Right cardiac atrium (tissue), 5 donors: ENCODE results near the gene TTC19. TPM values are rescaled to one million over a fixed set of nuclear protein-coding genes. Genes with fewer than 3 reads are reported as not detected.
"Not testable (repeated sequence)": the region's sequence is repeated elsewhere in the genome, so short reads cannot be mapped to it uniquely, and the experiment has no call there.

Source experiments
- ATAC-seq, 2 donors: fragments of 200-7000 bp; cut with Tn5 transposase; one replicate each; pipeline versions ENCODE4 v1.8.0 to v1.9.1; 2020; ENCODE audit warnings: moderate library complexity in 2 of 2, mild to moderate bottlenecking in 1 of 2
- DNase-seq, 3 donors: peaks; one replicate each; pipeline ENCODE4 v3.0.0-alpha.2; 2020
- H3K27ac ChIP-seq: one replicate; pipeline ENCODE4 v1.5.1; 2013; ENCODE audit warnings: mild to moderate bottlenecking, low read length, control low read depth, moderate library complexity
- H3K27me3 ChIP-seq: one replicate; pipeline ENCODE4 v1.6.1; 2013; ENCODE audit not compliant: control insufficient read depth, insufficient read depth
- H3K4me1 ChIP-seq: one replicate; pipeline ENCODE4 v1.6.1; 2013; ENCODE audit warnings: low read length; ENCODE audit not compliant: control insufficient read depth, insufficient read depth
- H3K4me3 ChIP-seq: one replicate; pipeline ENCODE4 v1.5.1; 2013; ENCODE audit warnings: low read length, control low read depth
- H3K9me3 ChIP-seq: one replicate; pipeline ENCODE4 v1.6.1; 2013; ENCODE audit warnings: low read length; ENCODE audit not compliant: control insufficient read depth
- WGBS: extraction: QIAGEN DNeasy Blood & Tissue Kit; methylation state at CpG from one replicate; pipeline ENCODE4 v1.1.7; 2013; 5-methylcytosine and 5-hydroxymethylcytosine counted together
- intact Hi-C, 4 donors: fragments of 100-400 bp; cut with DNase I; formaldehyde crosslinking; loops; one replicate each; pipeline versions ENCODE4 v1.11.0 to v1.14.0; 2022 to 2023
- polyA plus RNA-seq: library from polyadenylated mRNA; stranded (reverse); fragments of 200-250 nt; gene quantifications from one replicate; pipeline ENCODE4 v1.2.3, GENCODE V29; 2013
- total RNA-seq, 4 donors: library from RNA; stranded (reverse); fragmentation: NEBNext Ultra II Directional; extraction: Animal tissue kit (Norgen Biotek cat#: 25700); gene quantifications; one replicate each; pipeline ENCODE4 v1.2.1, GENCODE V29; 2021
- donor health status: healthy with polysubstance abuse.
- donor health status: DM: no; HTN: yes; CAD: no.
- donor health status: DM: no; HTN: no; CAD: no.
- donor health status: DM: no; HTN: yes; CAD: no; lungs with severe emphysema.
- donor health status: DM: yes; HTN: yes; CAD: no.

Gene TTC19
- total and polyA plus RNA-seq, 5 donors, result 17.1 to 31.8 (median 26.2) TPM

GRCh38 chr17:16036261-16036660 is 36.6 kb downstream of the TTC19 start:
- H3K27ac ChIP-seq, result no peak overlapping the region
- no peaks in the 10 kb centered on the region for H3K27me3 ChIP-seq
- H3K4me1 ChIP-seq, result no peaks in the 10 kb centered on the region
- 97% methylated on average over 2 of the region's 2 CpGs for WGBS
- ATAC-seq (no peak), DNase-seq (no peak)
- no peaks in the 10 kb centered on the region for H3K9me3 ChIP-seq
- no peak overlapping the region for H3K4me3 ChIP-seq
- intact Hi-C loops, result no loop called here

GRCh38 chr17:16037636-16038035 is 38.0 kb downstream of the TTC19 start:
- Histone ChIP-seq H3K9me3 (no peaks in the 10 kb centered on the region), H3K27me3 (no peaks in the 10 kb centered on the region), H3K4me3 (no peak overlapping the region), H3K27ac (no peak overlapping the region), H3K4me1 (no peaks in the 10 kb centered on the region)
- DNase-seq (no peak), ATAC-seq (no peak)
- intact Hi-C loops, result no loop called here

- H3K27me3 ChIP-seq, result no peaks in the 10 kb centered on the region
- intact Hi-C loops, result no loop called here
- no peaks in the 10 kb centered on the region for H3K9me3 ChIP-seq
- H3K4me1 ChIP-seq, result no peaks in the 10 kb centered on the region
- H3K4me3 ChIP-seq, result no peak overlapping the region
- 79% methylated on average over 4 of the region's 4 CpGs for whole genome bisulfite sequencing
- ATAC-seq (peak; percentile 61 to 81), DNase-seq (no peak)
- H3K27ac ChIP-seq, result no peak overlapping the region
These were observed 41.2 kb downstream of the TTC19 start for GRCh38 chr17:16040710-16041251.

GRCh38 chr17:16044487-16044886 is 44.9 kb downstream of the TTC19 start:
- ATAC-seq (no peak), DNase-seq (no peak)
- Histone ChIP-seq H3K4me3 (no peak overlapping the region), H3K4me1 (no peaks in the 10 kb centered on the region), H3K27ac (no peak overlapping the region), H3K27me3 (no peaks in the 10 kb centered on the region), H3K9me3 (no peaks in the 10 kb centered on the region)
- intact Hi-C loops, result no loop called here
- WGBS, result 92% methylated on average over 10 of the region's 10 CpGs

- DNase-seq (no peak), ATAC-seq (no peak)
- no peak overlapping the region for H3K27ac ChIP-seq
- no peaks in the 10 kb centered on the region for H3K27me3 ChIP-seq
- H3K4me3 ChIP-seq, result no peak overlapping the region
- no peaks in the 10 kb centered on the region for H3K9me3 ChIP-seq
- no peaks in the 10 kb centered on the region for H3K4me1 ChIP-seq
- intact Hi-C loops, result no loop called here
- WGBS, result 91% methylated on average over 3 of the region's 3 CpGs
These were observed 47.3 kb downstream of the TTC19 start for GRCh38 chr17:16046966-16047365.

- peak in 1 of 3 donors; percentile 58 for DNase-seq
- ATAC-seq, result peak in 1 of 2 donors; percentile 43
- H3K27ac ChIP-seq, result no peak overlapping the region
- H3K4me3 ChIP-seq, result no peak overlapping the region
- 84% methylated on average over 14 of the region's 14 CpGs for WGBS
- no peaks in the 10 kb centered on the region for H3K4me1 ChIP-seq
- H3K27me3 ChIP-seq, result no peaks in the 10 kb centered on the region
- no peaks in the 10 kb centered on the region for H3K9me3 ChIP-seq
- intact Hi-C loops, result no loop called here
These were observed 49.3 kb downstream of the TTC19 start for GRCh38 chr17:16048811-16049449.

- H3K27ac ChIP-seq, result no peak overlapping the region
- intact Hi-C loops, result no loop called here
- no peak for DNase-seq
- WGBS, result 97% methylated on average over 6 of the region's 6 CpGs
- H3K9me3 ChIP-seq, result no peaks in the 10 kb centered on the region
- no peak overlapping the region for H3K4me3 ChIP-seq
- H3K4me1 ChIP-seq, result no peaks in the 10 kb centered on the region
- no peak for ATAC-seq
- H3K27me3 ChIP-seq, result no peaks in the 10 kb centered on the region
These were observed 51.2 kb downstream of the TTC19 start for GRCh38 chr17:16050844-16051243.

- ATAC-seq, result no peak
These were observed 52.9 kb downstream of the TTC19 start for GRCh38 chr17:16052486-16052885.

GRCh38 chr17:16055139-16055538 is 55.5 kb downstream of the TTC19 start:
- H3K4me3 ChIP-seq, H3K27ac ChIP-seq, intact Hi-C loops, ATAC-seq, H3K4me1 ChIP-seq, H3K27me3 ChIP-seq, H3K9me3 ChIP-seq, DNase-seq: not testable (repeated sequence)
- WGBS, result 88% methylated on average over 4 of the region's 4 CpGs

More at GRCh38 chr17:16052486-16052885, 52.9 kb downstream of the TTC19 start:
- 31% methylated on average over 1 of the region's 1 CpG for WGBS
- H3K27ac ChIP-seq, result no peak overlapping the region
- H3K4me3 ChIP-seq, result no peak overlapping the region
- H3K4me1 ChIP-seq, result no peaks in the 10 kb centered on the region
- H3K27me3 ChIP-seq, result no peaks in the 10 kb centered on the region
- H3K9me3 ChIP-seq, result no peaks in the 10 kb centered on the region
- DNase-seq, result no peak
- intact Hi-C loops, result no loop called here

- DNase-seq (no peak), ATAC-seq (no peak)
- Histone ChIP-seq H3K4me3 (no peak overlapping the region), H3K27ac (no peak overlapping the region), H3K27me3 (no peaks in the 10 kb centered on the region), H3K9me3 (no peaks in the 10 kb centered on the region), H3K4me1 (no peaks in the 10 kb centered on the region)
- intact Hi-C loops, result no loop called here
- WGBS, result 92% methylated on average over 2 of the region's 2 CpGs
These were observed 62.0 kb downstream of the TTC19 start for GRCh38 chr17:16061631-16062030.

GRCh38 chr17:16066125-16066524 is 66.5 kb downstream of the TTC19 start:
- 95% methylated on average over 4 of the region's 4 CpGs for WGBS
- ATAC-seq, result no peak
- Histone ChIP-seq H3K27me3 (no peaks in the 10 kb centered on the region), H3K4me3 (no peak overlapping the region), H3K27ac (no peak overlapping the region), H3K9me3 (no peaks in the 10 kb centered on the region), H3K4me1 (no peaks in the 10 kb centered on the region)
- no peak for DNase-seq
- intact Hi-C loops, result no loop called here

- DNase-seq (no peak), ATAC-seq (no peak)
- Histone ChIP-seq H3K27me3 (no peaks in the 10 kb centered on the region), H3K9me3 (no peaks in the 10 kb centered on the region), H3K4me1 (no peaks in the 10 kb centered on the region), H3K4me3 (no peak overlapping the region), H3K27ac (no peak overlapping the region)
- intact Hi-C loops, result no loop called here
These were observed 68.7 kb downstream of the TTC19 start for GRCh38 chr17:16068323-16068722.
